Stimulated activated CD8-positive, alpha-beta memory T cell treated with anti-CD3 and anti-CD28 coated beads, Interleukin-15, amount 100 ng/mL, for 48 hours (primary cell): ENCODE data around the gene SHF.

Source experiments
- DNase-seq, 2 donors: peaks; one replicate each; pipeline ENCODE4 v3.0.0-alpha.2; 2020; ENCODE audit warnings: low read depth in 2 of 2

SHF gene

DNA sequence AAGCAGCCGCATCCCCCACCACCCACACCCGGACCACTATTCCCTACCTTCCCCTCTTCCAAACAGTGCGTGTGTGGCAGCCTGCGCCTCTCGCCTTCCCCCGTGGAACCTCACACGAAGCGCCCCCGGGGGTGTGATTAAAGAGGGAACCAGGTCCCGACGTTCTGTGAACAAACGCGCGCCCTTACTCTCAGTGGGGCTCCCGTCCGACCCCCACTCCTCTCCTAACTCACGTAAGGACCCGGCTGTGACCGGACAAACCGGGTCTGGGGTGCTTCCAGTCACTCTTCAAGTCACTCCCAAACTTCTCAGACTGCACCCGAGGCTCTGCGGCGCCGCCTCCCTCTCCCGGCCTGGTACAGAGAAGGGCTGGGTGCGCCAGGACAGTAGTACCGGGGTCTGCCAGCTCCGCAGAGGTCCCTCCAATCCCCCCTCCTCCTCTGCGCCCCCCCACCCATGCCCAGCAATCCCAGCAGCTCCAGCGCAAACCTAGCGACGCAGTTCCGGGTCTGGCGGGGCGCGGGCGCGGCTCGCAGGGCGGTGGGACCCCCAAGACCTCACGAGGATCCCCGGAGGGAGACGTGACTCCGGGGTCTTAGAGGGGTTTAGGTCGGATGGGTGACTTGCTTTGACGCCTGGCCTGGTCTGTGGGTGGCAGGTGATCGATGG is 58.7 kb downstream of the SHF start:
- DNase-seq = no peak

DNA sequence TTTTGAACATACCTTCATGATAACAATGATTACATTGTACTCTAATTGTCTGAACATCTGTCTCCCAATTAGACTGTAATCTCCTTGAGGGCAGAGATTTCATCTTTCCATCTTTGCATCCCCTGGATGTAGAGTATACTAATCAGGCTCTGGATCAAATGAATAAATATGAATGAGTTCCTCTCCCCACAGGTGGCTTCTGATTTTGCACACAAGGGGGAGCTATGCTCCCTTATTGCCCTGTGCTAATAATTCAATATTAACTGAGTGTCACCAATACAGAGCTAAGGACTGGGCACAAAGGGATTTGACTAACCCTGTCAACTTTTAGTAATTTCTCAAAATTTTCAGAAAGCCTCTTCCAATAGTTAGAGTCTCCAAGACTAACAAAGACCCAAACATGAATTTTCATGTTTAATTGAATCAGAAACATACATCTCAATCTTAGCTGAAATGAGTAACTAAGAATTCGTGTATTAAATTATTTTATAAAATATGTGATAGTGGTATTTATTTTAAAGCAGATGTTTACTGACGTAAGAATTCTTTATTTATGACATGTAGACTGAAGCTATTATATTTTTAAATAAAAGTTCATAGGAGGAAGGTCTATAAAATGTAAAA is 61.1 kb downstream of the SHF start:
- no peak for DNase-seq

DNA sequence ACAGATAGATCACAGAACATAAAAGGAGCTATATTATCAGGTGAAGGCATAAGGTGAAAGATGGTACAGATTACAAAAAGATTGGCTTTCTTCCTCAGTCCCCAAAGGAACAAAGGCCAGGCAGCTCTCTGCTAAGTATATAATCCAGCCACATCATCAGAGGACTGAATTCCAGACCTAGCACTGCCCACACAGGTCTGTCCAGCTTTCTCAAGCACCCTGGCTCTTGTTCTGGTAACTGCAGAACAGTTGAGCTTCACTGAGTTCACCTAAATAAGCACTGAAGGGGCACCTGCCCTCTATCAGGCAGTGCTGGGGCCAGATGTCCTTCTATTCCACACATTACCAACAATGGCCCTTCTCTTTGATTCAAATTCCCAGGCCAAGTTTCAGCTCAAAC is 64.4 kb downstream of the SHF start:
- no peak for DNase-seq

DNA sequence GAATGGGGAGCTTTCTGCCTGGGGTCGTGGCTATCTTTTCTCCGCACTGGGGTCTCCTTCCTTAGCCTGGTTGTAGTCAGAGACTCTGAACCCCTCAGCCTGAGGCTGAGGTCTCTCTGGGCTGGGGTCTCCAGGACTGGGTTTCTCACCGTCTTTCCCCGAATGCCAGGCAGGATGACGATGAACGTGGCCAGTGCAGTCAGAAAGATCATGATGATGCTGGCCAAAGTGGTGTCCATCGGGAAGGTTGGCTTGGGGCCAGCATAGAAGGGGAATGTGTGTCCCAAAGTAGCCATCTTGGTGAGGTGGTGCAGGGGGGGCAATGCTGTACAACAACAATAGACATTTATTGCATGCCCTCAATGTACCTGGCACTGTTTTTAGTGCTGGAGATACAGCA is 65.0 kb downstream of the SHF start:
- DNase-seq = no peak

DNA sequence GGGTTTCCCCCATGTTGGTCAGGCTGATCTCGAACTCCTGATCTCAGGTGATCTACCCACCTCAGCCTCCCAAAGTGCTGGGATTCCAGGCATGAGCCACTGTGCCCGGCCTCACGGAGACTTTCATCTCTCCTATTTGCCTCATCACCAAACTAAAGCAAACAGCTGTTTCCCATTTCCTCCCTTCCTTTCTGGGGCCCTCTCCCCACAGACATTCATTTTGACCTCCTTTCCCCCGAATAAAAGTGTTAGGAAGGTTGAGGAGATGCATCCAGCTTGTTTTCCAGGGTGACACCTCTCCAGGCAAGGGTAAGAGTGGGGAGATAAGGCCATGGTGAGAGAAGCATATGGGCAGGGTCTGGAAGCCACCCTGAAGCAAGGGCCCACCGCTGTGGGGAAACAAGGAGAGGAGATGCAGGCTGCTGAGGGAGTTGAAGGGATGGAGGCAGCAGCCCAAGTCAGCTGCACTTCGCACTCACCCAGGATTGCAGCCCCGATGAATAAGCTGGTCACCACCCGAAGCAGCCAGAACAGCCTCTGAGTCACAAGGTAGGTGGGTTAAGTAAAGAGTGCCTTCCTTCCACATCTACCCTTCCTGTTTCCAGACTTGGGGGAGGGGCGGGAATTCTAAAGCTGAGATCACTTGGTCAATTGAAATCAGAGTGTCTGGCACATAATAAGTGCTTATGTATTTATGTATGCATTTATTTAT is 65.9 kb downstream of the SHF start:
- DNase-seq = no peak

DNA sequence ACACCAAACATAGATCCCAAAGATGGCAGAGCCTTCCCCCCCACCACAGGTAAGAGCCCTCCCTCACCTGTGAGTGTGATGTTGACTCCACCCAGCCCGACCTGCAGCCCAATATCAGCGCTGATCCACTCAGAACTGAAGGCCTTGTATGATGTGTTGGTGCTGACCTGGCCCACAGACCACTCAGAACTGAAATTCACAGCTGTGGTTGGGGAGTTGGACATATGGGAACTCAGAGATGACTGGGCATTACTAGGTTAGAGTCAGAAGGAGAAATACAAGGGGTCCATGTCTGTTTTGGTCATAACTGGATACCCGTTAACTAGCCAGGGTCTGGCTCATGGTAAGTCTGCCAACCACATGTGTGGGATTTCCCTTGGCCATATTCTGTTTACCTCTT is 66.7 kb downstream of the SHF start:
- DNase-seq = no peak

DNA sequence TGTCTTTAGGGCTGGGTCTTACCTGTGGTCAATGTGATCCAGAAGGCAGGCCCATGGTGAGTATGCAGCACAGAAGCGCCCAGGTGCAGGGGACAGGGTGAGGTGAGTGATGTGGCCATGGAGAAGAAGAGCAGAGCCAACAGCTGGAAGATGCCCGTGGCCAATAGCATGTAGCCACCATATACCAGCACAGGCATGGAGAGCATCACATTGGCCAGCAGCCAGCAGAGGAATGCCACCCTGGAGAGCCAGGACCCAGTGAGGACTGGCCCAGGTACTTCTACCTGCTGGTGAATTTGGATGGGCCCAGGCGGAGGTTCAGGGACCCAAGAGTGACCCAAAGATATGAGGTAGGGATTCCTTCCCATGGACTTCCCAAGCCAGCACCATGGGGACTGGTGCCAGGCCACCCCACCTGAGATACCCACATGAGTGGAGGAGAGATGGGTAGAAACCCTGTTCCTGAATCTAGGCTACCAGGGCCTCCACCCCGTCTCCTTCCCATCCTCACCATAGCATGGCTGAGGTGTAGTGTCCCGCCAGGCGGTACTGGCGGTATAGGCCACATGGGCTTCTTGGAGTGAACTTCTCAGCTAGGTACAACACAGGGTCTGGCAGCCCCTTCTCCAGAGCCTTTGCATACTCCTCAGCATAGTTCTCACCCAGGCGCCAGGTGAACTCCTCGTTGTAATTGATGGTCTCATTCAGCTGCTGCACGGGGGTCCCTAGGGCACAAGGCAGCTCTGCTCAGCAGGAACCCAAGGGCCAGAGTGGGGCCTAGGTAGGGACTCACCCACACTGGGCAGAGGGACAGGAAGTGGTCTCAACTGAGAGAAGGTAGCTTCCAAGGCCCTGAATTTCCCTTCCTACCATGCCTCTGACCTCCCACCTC is 67.4 kb downstream of the SHF start:
- no peak for DNase-seq

DNA sequence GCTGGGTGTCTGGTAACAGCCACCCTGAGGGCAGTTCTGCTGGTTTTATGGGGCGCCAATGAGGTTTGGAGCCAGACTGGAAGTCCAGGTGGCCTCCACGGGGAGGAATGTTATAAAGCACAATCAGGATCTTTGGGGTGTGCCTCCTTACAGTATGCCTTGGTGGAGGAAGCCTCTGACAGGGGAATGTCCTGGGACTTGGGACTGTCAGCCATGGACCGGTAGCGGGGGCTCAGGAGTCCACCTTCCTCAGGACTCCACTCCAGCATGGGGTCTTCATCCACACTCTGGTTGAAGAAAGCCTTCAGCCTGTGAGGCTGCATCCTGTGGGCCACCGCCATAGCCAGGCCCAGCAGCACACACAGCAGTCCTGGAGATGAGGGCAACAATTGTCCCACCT is 68.8 kb downstream of the SHF start:
- DNase-seq = no peak

DNA sequence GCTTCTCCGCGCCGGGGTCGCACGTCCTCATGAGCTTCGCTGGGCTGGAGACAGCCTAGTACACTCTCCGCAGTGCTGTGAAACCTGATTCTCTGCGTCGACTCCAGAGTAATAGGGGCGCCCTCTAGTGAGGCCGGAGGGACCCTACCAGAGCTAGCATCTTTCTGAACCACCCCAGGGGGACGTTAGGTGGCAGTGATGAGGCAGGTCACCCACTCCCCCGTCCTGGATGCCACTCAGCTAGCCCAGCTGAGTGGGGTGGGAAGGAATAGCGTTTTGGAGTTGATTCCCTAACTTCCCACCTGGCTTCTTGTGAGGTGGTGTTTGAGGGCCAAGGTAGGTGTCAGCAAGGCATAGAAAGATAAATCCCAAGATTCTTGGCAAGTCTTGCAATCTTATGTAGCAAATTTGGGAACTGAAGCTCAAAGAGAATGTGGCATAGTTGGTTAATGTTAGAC is 69.6 kb downstream of the SHF start:
- peak; percentile 71 to 73 for DNase-seq

DNA sequence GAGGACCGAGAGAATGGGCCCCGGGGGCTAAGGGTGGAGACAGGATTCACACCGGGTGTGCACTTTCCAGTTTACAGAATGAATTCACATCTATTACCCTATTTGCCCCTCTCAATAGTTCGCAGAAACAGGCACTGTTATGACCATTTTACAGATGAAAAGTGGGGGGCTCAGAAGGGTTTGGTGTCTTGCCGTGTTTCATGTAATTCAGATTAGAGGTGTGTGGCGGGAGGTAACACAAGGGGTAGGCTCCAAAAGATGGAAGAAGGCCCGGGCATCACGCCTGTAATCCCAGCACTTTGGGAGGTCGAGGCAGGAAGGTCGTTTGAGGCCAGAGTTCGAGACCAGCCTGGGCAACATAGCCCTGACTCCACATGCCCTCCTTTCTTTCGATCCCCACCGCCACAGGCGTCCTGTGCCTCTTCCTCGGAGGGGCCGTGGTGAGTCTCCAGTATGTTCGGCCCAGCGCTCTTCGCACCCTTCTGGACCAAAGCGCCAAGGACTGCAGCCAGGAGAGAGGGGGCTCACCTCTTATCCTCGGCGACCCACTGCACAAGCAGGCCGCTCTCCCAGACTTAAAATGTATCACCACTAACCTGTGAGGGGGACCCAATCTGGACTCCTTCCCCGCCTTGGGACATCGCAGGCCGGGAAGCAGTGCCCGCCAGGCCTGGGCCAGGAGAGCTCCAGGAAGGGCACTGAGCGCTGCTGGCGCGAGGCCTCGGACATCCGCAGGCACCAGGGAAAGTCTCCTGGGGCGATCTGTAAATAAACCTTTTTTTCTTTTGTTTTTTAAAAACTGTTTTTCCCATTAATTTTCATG is 70.2 kb downstream of the SHF start:
- DNase-seq = no peak
